ENCODE data around the gene TGFBR1.

The TGFBR1 gene

DNA sequence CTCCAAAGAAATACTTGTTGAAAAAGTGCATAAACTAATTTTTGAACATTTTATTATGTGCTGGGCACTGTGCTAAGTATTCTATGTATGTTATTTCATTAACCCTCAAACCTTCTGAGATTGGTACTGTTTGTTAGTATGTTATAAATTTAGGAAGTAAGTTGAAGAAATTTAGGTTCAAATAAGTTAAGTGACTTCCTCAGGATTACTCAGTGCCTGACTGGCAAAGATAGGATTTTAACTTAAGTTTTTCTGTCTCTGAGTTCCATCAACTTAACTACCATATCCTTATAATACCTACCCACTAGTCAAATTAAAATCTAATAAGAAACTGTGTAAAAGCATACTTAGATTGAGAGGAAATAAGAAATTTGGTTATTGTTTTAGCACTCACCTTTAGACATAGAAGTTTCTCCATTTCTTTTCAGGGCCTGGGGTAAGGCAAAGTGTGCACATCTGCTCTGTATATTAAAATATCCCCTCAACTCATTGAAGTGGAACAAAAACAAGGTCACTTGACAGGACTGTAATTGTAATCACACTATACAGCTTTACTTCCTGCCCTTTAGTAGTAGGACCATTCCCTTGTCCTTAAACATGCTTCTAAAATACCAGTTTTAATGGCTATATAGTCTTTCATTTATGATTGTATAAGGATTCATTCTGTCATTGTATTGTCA lies 15.2 kb downstream of the TGFBR1 start:
- Histone ChIP-seq H3K36me3 (ENCODE audit: control insufficient read depth, insufficient read depth, low read length) (no peaks in the 10 kb centered on the region), H3K9me3 (ENCODE audit: control insufficient read depth, low read length) (no peaks in the 10 kb centered on the region), H3K27me3 (ENCODE audit: control insufficient read depth, insufficient read depth, low read length, poor library complexity, severe bottlenecking) (no peaks in the 10 kb centered on the region), H3K4me3 (ENCODE audit: insufficient read depth, low read depth, low read length) (no peak overlapping the region), H3K4me1 (ENCODE audit: control insufficient read depth, insufficient read depth, low read length) (peaks cover 5% of the 10 kb centered on the region), H3K27ac (ENCODE audit: insufficient read depth, low read depth, low read length, poor library complexity, severe bottlenecking) (no peak overlapping the region)

DNA sequence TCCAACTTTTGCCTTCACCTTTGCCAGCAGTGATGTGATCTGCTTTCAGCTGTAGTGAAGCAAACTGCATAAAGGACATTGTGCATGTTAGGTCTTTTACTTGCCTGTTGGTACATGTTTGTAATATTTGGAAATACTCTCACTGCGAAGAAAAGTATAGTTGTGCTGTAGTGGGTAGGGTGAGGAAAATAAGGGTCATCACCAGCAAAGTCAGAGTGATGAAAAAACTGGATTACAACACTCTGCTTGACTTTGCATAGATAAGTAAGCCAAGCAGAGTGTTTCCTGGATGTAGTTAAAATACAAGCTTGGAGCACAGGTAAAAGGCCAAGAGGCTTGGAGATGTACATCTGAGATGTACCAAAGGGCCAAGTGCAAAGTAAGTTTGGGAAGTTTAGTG lies 16.7 kb downstream of the TGFBR1 start:
- Histone ChIP-seq H3K27ac (ENCODE audit: insufficient read depth, low read depth, low read length, poor library complexity, severe bottlenecking) (no peak overlapping the region), H3K4me1 (ENCODE audit: control insufficient read depth, insufficient read depth, low read length) (peaks cover 1% of the 10 kb centered on the region), H3K4me3 (ENCODE audit: insufficient read depth, low read depth, low read length) (no peak overlapping the region), H3K27me3 (ENCODE audit: control insufficient read depth, insufficient read depth, low read length, poor library complexity, severe bottlenecking) (no peaks in the 10 kb centered on the region), H3K9me3 (ENCODE audit: control insufficient read depth, low read length) (no peaks in the 10 kb centered on the region), H3K36me3 (ENCODE audit: control insufficient read depth, insufficient read depth, low read length) (no peaks in the 10 kb centered on the region)
- WGBS, 2 experiments, result 97 to 98% methylated on average over 1 of the region's 1 CpG

DNA sequence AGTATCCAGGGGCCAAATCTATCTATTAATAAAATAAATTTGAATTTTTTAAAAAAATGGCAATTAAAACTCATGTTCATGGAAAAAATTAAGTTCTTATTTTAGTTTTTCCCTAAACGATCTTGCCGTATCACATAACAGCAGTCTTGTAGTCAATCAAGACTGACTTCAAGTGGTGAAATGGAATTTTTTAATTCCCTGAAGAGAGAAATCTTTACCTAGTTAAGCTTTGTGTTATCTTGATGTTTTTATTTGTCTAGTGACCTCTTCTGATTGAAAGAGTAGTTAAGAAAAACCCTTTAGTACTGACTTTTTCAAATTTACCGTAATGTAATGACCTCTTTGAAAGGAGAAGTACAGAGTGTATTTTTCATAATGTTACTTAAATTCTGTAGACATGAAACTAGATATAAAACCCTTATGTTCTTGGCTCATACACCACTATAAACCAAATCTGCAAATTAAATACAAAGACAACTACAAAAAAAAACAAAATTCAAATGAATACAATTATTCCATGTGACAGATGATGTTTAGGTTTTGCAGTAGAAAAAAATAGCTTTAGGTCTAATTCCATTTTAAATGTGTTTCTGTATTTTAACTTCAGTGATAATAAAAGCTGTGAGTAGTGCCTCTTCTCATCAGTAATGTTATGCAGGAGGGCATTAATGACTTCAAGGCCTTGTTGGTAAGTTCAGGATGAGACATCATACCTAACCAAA lies 19.8 kb downstream of the TGFBR1 start:
- H3K4me1 ChIP-seq (ENCODE audit: control insufficient read depth, insufficient read depth, low read length), result no peaks in the 10 kb centered on the region
- H3K27ac ChIP-seq (ENCODE audit: insufficient read depth, low read depth, low read length, poor library complexity, severe bottlenecking), result no peak overlapping the region
- H3K36me3 ChIP-seq (ENCODE audit: control insufficient read depth, insufficient read depth, low read length), result no peaks in the 10 kb centered on the region
- no peaks in the 10 kb centered on the region for H3K9me3 ChIP-seq (ENCODE audit: control insufficient read depth, low read length)
- WGBS, 2 experiments, result 89 to 100% methylated on average over 3 of the region's 3 CpGs
- no peaks in the 10 kb centered on the region for H3K27me3 ChIP-seq (ENCODE audit: control insufficient read depth, insufficient read depth, low read length, poor library complexity, severe bottlenecking)
- no peak overlapping the region for H3K4me3 ChIP-seq (ENCODE audit: insufficient read depth, low read depth, low read length)

DNA sequence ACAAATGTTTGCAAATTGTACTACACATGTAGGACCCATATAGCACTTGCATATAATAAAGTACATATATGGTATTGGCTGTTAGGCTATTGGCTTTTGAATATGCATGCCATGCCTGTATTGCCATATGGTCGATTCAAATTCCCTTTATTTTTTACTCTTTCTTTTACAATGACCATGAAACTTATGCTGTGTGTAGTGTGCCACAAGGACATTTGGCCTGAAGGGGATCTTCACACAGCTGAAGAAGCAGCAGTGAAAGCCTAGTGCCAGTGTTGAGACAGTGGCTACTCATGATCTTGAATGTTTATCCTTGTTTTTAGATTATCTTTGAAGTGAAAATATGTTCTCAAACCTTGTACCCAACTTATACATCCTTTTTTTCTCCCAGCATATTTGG lies 20.5 kb downstream of the TGFBR1 start:
- Histone ChIP-seq H3K9me3 (ENCODE audit: control insufficient read depth, low read length) (no peaks in the 10 kb centered on the region), H3K4me1 (ENCODE audit: control insufficient read depth, insufficient read depth, low read length) (no peaks in the 10 kb centered on the region), H3K27ac (ENCODE audit: insufficient read depth, low read depth, low read length, poor library complexity, severe bottlenecking) (no peak overlapping the region), H3K36me3 (ENCODE audit: control insufficient read depth, insufficient read depth, low read length) (no peaks in the 10 kb centered on the region), H3K27me3 (ENCODE audit: control insufficient read depth, insufficient read depth, low read length, poor library complexity, severe bottlenecking) (no peaks in the 10 kb centered on the region), H3K4me3 (ENCODE audit: insufficient read depth, low read depth, low read length) (no peak overlapping the region)
- WGBS, 2 experiments, result 90 to 100% methylated on average over 1 of the region's 1 CpG

DNA sequence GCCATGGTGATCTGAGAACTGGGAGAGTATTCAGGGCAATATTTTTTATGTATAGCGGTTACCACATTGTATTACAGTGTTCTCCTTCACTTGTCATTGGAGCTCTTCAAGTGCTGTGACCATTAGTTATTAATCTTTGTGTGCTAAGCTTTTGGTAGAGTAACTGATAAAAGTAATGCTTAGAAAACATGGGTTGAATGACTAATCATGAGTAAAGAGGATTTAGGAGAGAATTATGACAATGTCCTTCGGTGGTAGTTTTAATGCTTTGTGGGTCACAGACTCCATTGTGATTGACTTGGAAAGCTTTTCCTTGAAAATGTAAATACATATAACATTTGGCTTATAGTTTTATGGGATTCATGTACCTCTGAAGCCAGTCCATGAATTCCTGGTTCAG lies 21.4 kb downstream of the TGFBR1 start:
- H3K4me3 ChIP-seq (ENCODE audit: insufficient read depth, low read depth, low read length), result no peak overlapping the region
- no peaks in the 10 kb centered on the region for H3K36me3 ChIP-seq (ENCODE audit: control insufficient read depth, insufficient read depth, low read length)
- WGBS, 2 experiments, result 99 to 100% methylated on average over 2 of the region's 2 CpGs
- H3K4me1 ChIP-seq (ENCODE audit: control insufficient read depth, insufficient read depth, low read length), result no peaks in the 10 kb centered on the region
- no peaks in the 10 kb centered on the region for H3K27me3 ChIP-seq (ENCODE audit: control insufficient read depth, insufficient read depth, low read length, poor library complexity, severe bottlenecking)
- no peaks in the 10 kb centered on the region for H3K9me3 ChIP-seq (ENCODE audit: control insufficient read depth, low read length)
- no peak overlapping the region for H3K27ac ChIP-seq (ENCODE audit: insufficient read depth, low read depth, low read length, poor library complexity, severe bottlenecking)

DNA sequence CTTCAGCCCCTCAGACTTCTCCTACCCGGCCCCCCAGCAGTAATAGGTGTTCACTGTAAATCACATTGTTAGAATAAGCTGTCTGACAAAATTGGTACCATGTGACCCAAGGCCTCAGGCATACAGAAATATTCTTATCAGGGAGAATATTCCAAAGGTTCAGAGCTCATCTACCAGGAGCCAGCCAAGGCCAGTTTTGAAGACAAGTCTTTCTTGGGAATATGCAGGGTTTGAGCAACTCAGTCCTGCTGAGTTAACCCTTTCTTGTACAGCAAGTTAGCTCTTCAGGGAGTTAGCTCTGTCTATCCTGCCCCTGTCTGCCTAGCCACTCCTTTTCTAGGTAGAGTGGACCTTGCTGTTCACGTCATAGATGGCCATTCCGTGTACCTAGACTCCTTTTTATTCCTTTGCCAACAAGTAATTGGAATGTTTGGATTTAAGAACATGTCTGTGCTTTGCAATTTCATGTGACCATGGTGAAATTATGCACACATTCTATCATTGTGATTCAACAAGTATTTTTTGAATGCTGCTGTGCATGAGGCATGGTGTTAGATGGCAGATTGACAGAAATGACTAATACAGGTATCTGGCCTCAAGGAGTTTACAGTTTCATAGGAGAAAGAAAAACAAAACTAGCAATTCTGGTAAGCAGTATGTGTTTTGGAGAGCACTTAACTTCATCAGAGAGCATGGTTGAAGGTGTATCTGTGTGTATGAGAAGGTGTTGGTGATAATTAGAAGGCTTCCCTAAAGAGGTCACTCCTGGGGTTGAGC lies 22.6 kb downstream of the TGFBR1 start:
- no peak overlapping the region for H3K27ac ChIP-seq (ENCODE audit: insufficient read depth, low read depth, low read length, poor library complexity, severe bottlenecking)
- H3K4me3 ChIP-seq (ENCODE audit: insufficient read depth, low read depth, low read length), result no peak overlapping the region
- H3K36me3 ChIP-seq (ENCODE audit: control insufficient read depth, insufficient read depth, low read length), result peaks cover 3% of the 10 kb centered on the region
- H3K9me3 ChIP-seq (ENCODE audit: control insufficient read depth, low read length), result no peaks in the 10 kb centered on the region
- 94 to 99% methylated on average over 3 of the region's 3 CpGs for WGBS, 2 experiments
- H3K4me1 ChIP-seq (ENCODE audit: control insufficient read depth, insufficient read depth, low read length), result no peaks in the 10 kb centered on the region
- H3K27me3 ChIP-seq (ENCODE audit: control insufficient read depth, insufficient read depth, low read length, poor library complexity, severe bottlenecking), result no peaks in the 10 kb centered on the region

DNA sequence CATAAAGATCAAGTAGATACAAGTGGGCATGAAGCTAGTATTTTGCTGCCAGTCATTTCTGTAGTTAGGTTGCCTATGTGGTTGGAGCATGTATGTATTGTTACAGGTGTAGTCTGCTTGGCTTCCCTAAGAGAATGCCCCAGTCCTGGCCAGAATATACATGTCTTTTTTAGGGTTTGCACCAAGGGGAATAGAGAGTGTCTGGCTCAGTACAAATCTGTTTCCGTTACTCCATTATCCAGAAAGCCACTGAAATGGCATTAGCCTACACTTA lies 23.2 kb downstream of the TGFBR1 start:
- Histone ChIP-seq H3K36me3 (ENCODE audit: control insufficient read depth, insufficient read depth, low read length) (peaks cover 7% of the 10 kb centered on the region), H3K27ac (ENCODE audit: insufficient read depth, low read depth, low read length, poor library complexity, severe bottlenecking) (no peak overlapping the region), H3K27me3 (ENCODE audit: control insufficient read depth, insufficient read depth, low read length, poor library complexity, severe bottlenecking) (no peaks in the 10 kb centered on the region), H3K4me3 (ENCODE audit: insufficient read depth, low read depth, low read length) (no peak overlapping the region), H3K9me3 (ENCODE audit: control insufficient read depth, low read length) (no peaks in the 10 kb centered on the region), H3K4me1 (ENCODE audit: control insufficient read depth, insufficient read depth, low read length) (no peaks in the 10 kb centered on the region)
- 89 to 92% methylated on average over 1 of the region's 1 CpG for WGBS, 2 experiments

DNA sequence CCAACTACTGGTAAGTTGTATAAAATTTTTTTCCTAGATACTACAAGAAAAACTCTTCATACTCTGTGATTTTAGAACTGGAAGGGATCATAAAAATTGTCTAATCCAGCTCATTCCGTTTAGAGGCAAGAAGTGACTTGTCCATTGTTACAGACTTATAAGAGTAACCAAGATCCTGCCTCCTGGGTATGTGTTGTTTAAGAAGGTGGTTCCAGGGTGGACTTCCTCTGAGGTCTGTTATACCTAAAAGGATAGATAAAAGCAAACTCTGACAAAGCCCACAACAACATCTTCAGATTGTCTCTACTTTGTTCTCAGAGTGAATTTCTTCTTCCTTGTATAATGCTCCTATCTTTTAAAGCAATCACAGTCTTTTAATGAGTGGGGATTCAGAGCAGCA lies 24.2 kb downstream of the TGFBR1 start:
- H3K36me3 ChIP-seq (ENCODE audit: control insufficient read depth, insufficient read depth, low read length), result peaks cover 7% of the 10 kb centered on the region
- 70 to 95% methylated on average over 1 of the region's 1 CpG for WGBS, 2 experiments
- H3K27ac ChIP-seq (ENCODE audit: insufficient read depth, low read depth, low read length, poor library complexity, severe bottlenecking), result no peak overlapping the region
- no peaks in the 10 kb centered on the region for H3K4me1 ChIP-seq (ENCODE audit: control insufficient read depth, insufficient read depth, low read length)
- no peak overlapping the region for H3K4me3 ChIP-seq (ENCODE audit: insufficient read depth, low read depth, low read length)
- H3K27me3 ChIP-seq (ENCODE audit: control insufficient read depth, insufficient read depth, low read length, poor library complexity, severe bottlenecking), result no peaks in the 10 kb centered on the region
- H3K9me3 ChIP-seq (ENCODE audit: control insufficient read depth, low read length), result no peaks in the 10 kb centered on the region

DNA sequence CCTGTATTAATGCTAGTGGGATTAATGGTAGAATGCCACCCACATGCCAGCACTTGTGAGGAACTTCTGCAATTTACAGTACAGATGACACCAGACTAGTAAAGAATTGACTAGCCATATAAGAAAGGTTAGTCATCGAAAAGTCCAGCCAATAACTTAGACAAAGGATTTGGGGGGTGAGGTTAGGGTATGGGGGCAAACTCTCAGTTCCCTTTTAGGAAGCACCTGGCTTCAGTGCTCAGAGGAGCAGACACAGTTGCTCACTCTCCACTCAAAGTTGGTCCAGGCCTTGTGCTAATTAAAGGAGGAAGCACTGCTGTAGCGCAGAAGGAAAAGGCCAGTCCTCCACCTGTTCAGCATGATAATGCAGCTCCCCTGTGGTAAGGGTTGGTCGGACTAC lies 25.2 kb downstream of the TGFBR1 start:
- Histone ChIP-seq H3K27me3 (ENCODE audit: control insufficient read depth, insufficient read depth, low read length, poor library complexity, severe bottlenecking) (no peaks in the 10 kb centered on the region), H3K4me1 (ENCODE audit: control insufficient read depth, insufficient read depth, low read length) (no peaks in the 10 kb centered on the region), H3K9me3 (ENCODE audit: control insufficient read depth, low read length) (no peaks in the 10 kb centered on the region), H3K4me3 (ENCODE audit: insufficient read depth, low read depth, low read length) (no peak overlapping the region), H3K36me3 (ENCODE audit: control insufficient read depth, insufficient read depth, low read length) (peaks cover 7% of the 10 kb centered on the region), H3K27ac (ENCODE audit: insufficient read depth, low read depth, low read length, poor library complexity, severe bottlenecking) (no peak overlapping the region)
- 80 to 84% methylated on average over 3 of the region's 3 CpGs for WGBS, 2 experiments

DNA sequence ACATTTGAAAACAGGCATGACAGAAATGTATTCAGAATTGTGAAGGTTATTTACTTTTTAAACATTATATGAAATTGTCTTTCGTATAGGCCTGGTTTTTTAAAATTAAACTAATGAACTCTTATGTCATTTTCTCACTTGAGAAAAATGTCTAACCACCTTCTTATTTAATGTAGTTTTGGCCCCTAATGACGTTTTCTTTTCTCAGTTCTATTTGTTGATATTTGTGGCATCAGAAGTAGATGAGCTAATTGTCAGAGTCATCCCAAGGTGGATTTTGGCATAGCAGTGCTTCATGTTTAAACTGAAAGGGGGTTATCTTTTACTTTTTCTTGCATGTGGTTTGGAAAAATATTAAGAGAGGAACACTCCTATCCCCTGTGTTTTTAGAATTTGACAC lies 28.2 kb downstream of the TGFBR1 start:
- Histone ChIP-seq H3K27me3 (ENCODE audit: control insufficient read depth, insufficient read depth, low read length, poor library complexity, severe bottlenecking) (no peaks in the 10 kb centered on the region), H3K4me3 (ENCODE audit: insufficient read depth, low read depth, low read length) (no peak overlapping the region), H3K27ac (ENCODE audit: insufficient read depth, low read depth, low read length, poor library complexity, severe bottlenecking) (no peak overlapping the region), H3K9me3 (ENCODE audit: control insufficient read depth, low read length) (no peaks in the 10 kb centered on the region), H3K36me3 (ENCODE audit: control insufficient read depth, insufficient read depth, low read length) (peaks cover 11% of the 10 kb centered on the region), H3K4me1 (ENCODE audit: control insufficient read depth, insufficient read depth, low read length) (no peaks in the 10 kb centered on the region)
- 87 to 100% methylated on average over 1 to 2 of the region's 2 CpGs for WGBS, 2 experiments
